Gastrocnemius medialis (tissue), 4 donors: ENCODE data around the gene COL24A1. TPM values are rescaled to one million over a fixed set of nuclear protein-coding genes. Genes with fewer than 3 reads are reported as not detected.
"Not testable (repeated sequence)": the region's sequence is repeated elsewhere in the genome, so short reads cannot be mapped to it uniquely, and the experiment has no call there.

ENCODE experiments used
- ATAC-seq, 2 donors: fragments of 150-250 bp; one replicate each; pipeline ENCODE4 v1.9.1; 2016
- DNase-seq, 2 donors: peaks; one replicate each; pipeline ENCODE4 v3.0.0-alpha.2; 2019
- H3K27ac ChIP-seq, 4 donors: fragments of 200-600 bp; sonication (generic); 1 replicate in 1 of 4; 2 replicates in 3 of 4; pipeline ENCODE4 v1.5.1; 2016 to 2018; ENCODE audit warnings: mild to moderate bottlenecking in 2 of 4, moderate library complexity in 1 of 4
- H3K27me3 ChIP-seq, 3 donors: fragments of 200-600 bp; sonication (generic) in 2 of 3; 1 replicate in 1 of 3; 2 replicates in 2 of 3; pipeline versions ENCODE4 v1.5.1 to v1.6.0; 2016 to 2019; ENCODE audit warnings: mild to moderate bottlenecking in 1 of 3, moderate library complexity in 1 of 3
- H3K36me3 ChIP-seq, 2 donors: fragments of 200-600 bp; sonication (generic) in 1 of 2; one replicate each; pipeline ENCODE4 v1.5.1; 2017 to 2018
- H3K4me1 ChIP-seq, 2 donors: fragments of 200-600 bp; sonication (generic) in 1 of 2; one replicate each; pipeline ENCODE4 v1.5.1; 2016 to 2017; ENCODE audit warnings: mild to moderate bottlenecking in 2 of 2
- H3K4me3 ChIP-seq, 4 donors: fragments of 200-600 bp; sonication (generic) in 3 of 4; 1 replicate in 1 of 4; 2 replicates in 3 of 4; pipeline ENCODE4 v1.5.1; 2016 to 2019; ENCODE audit warnings: mild to moderate bottlenecking in 2 of 4
- H3K9me3 ChIP-seq, 3 donors: fragments of 200-600 bp; sonication (generic) in 2 of 3; 1 replicate in 1 of 3; 2 replicates in 2 of 3; pipeline ENCODE4 v1.5.1; 2016 to 2019
- CTCF ChIP-seq, 5 experiments: fragments of 450-650 bp in 3 of 5; fragments of 200-600 bp in 2 of 5; sonication (generic) in 2 of 5; IDR thresholded peaks in 4 of 5; conservative IDR thresholded peaks in 1 of 5; 1 replicate in 4 of 5; 2 replicates in 1 of 5; pipeline ENCODE4 v1.5.1; 2016 to 2019; ENCODE audit warnings: antibody characterized with exemption in 5 of 5, mild to moderate bottlenecking in 3 of 5, moderate library complexity in 3 of 5
- POLR2A ChIP-seq, 2 donors: fragments of 450-650 bp; IDR thresholded peaks; one replicate each; pipeline ENCODE4 v1.6.1; 2017; ENCODE audit warnings: antibody characterized with exemption in 2 of 2, mild to moderate bottlenecking in 2 of 2, moderate library complexity in 2 of 2
- in situ Hi-C, 4 donors: fragments of 200-750 bp; cut with MboI; loops; one replicate each; pipeline versions ENCODE4 v1.15.0 to v1.8.0; 2017; ENCODE audit warnings: low sequenced_read_pairs in 4 of 4
- intact Hi-C: fragments of 100-400 bp; cut with DNase I; formaldehyde crosslinking; loops from one replicate; pipeline ENCODE4 v1.15.1; 2023; ENCODE audit warnings: low total_unique reads
- total RNA-seq, 4 donors: library from RNA; depleted of rRNA; stranded (reverse); fragments of >200 nt; gene quantifications; one replicate each; pipeline versions ENCODE4 v1.1.0 to v1.2.3, GENCODE V29; 2016

COL24A1 gene
- total RNA-seq, 4 donors from 2014 or later: 0.09 to 0.36 TPM; not detected in 2

GRCh38 chr1:85865213-85865612 lies 291.4 kb downstream of the COL24A1 start:
- no peaks in the 10 kb centered on the region for H3K27me3 ChIP-seq
- no peak for DNase-seq
- no peaks in the 10 kb centered on the region for H3K36me3 ChIP-seq
- intact Hi-C loops (no loop called here), in situ Hi-C loops (no loop called here)
- no peak overlapping the region for H3K4me3 ChIP-seq
- H3K27ac ChIP-seq: peak overlapping the region in 1 of 4 donors; percentile 22
- H3K4me1 ChIP-seq: no peaks in the 10 kb centered on the region
- peak; percentile 33 to 44 for ATAC-seq
- H3K9me3 ChIP-seq: no peaks in the 10 kb centered on the region
- TF ChIP-seq CTCF (IDR thresholded peaks at IDR 0.05 in 4 of 5, conservative IDR thresholded peaks at IDR 0.05 in 1 of 5): no peak
- no peak for TF ChIP-seq POLR2A (IDR thresholded peaks at IDR 0.05)

GRCh38 chr1:85864727-85865126 lies 291.8 kb downstream of the COL24A1 start:
- Histone ChIP-seq H3K4me1 (no peaks in the 10 kb centered on the region), H3K36me3 (no peaks in the 10 kb centered on the region), H3K4me3 (no peak overlapping the region), H3K27ac (no peak overlapping the region), H3K27me3 (no peaks in the 10 kb centered on the region), H3K9me3 (no peaks in the 10 kb centered on the region)
- no peak for TF ChIP-seq POLR2A (IDR thresholded peaks at IDR 0.05)
- TF ChIP-seq CTCF (IDR thresholded peaks at IDR 0.05 in 4 of 5, conservative IDR thresholded peaks at IDR 0.05 in 1 of 5): no peak
- no peak for ATAC-seq
- intact Hi-C loops (no loop called here), in situ Hi-C loops (no loop called here)
- DNase-seq: no peak

- H3K4me3 ChIP-seq, DNase-seq, H3K9me3 ChIP-seq, intact Hi-C loops, in situ Hi-C loops, ATAC-seq, H3K27me3 ChIP-seq, H3K4me1 ChIP-seq, H3K36me3 ChIP-seq, H3K27ac ChIP-seq: not testable (repeated sequence)
These were observed 292.9 kb downstream of the COL24A1 start for GRCh38 chr1:85863639-85864038.

GRCh38 chr1:85862456-85862855 lies 294.1 kb downstream of the COL24A1 start:
- TF ChIP-seq CTCF (IDR thresholded peaks at IDR 0.05 in 4 of 5, conservative IDR thresholded peaks at IDR 0.05 in 1 of 5) (no peak), POLR2A (IDR thresholded peaks at IDR 0.05) (no peak)

GRCh38 chr1:85857991-85858390 lies 298.6 kb downstream of the COL24A1 start:
- TF ChIP-seq CTCF (IDR thresholded peaks at IDR 0.05 in 4 of 5, conservative IDR thresholded peaks at IDR 0.05 in 1 of 5) (no peak), POLR2A (IDR thresholded peaks at IDR 0.05) (no peak)
- no peaks in the 10 kb centered on the region for H3K4me1 ChIP-seq
- H3K27me3 ChIP-seq: no peaks in the 10 kb centered on the region
- H3K4me3 ChIP-seq: no peak overlapping the region
- H3K36me3 ChIP-seq: no peaks in the 10 kb centered on the region
- no peaks in the 10 kb centered on the region for H3K9me3 ChIP-seq
- H3K27ac ChIP-seq: no peak overlapping the region
- intact Hi-C loops: no loop called here
- DNase-seq (no peak), ATAC-seq (no peak)
- in situ Hi-C loops: no loop called here

More at GRCh38 chr1:85862456-85862855, 294.1 kb downstream of the COL24A1 start:
- intact Hi-C loops (no loop called here), in situ Hi-C loops (no loop called here)
- Histone ChIP-seq H3K27me3 (no peaks in the 10 kb centered on the region), H3K4me1 (no peaks in the 10 kb centered on the region), H3K27ac (no peak overlapping the region), H3K4me3 (no peak overlapping the region), H3K9me3 (no peaks in the 10 kb centered on the region), H3K36me3 (no peaks in the 10 kb centered on the region)
- ATAC-seq: no peak
- no peak for DNase-seq
